IMR-90 (cell line): Measurements from ENCODE around the gene EOLA2. TPM values are rescaled to one million over a fixed set of nuclear protein-coding genes. Genes with fewer than 3 reads are reported as not detected.
"Not testable (repeated sequence)": the region's sequence is repeated elsewhere in the genome, so short reads cannot be mapped to it uniquely, and the experiment has no call there.

ENCODE experiments used
- ATAC-seq: fragments of 200-7000 bp; cut with Tn5 transposase; 2 replicates; pipeline ENCODE4 v1.9.1; 2020; ENCODE audit warnings: low read depth, mild to moderate bottlenecking, moderate library complexity
- BruUV-seq: library from RNA; stranded (reverse); fragments of 400-500 nt; replicated peaks from 2 replicates; lab custom pipeline; 2021; lab: Mats Ljungman, UMichigan
- CTCF ChIA-PET: fragments of 300-600 bp; formaldehyde crosslinking; extraction: SDS; loops from one replicate; lab custom pipeline; 2021; ENCODE audit warnings: antibody characterized with exemption; lab: Yijun Ruan, JAX
- POLR2A ChIA-PET: fragments of 300-600 bp; sonication (Branson Sonifier 250); formaldehyde crosslinking; loops from one replicate; lab custom pipeline; 2022; ENCODE audit warnings: antibody characterized with exemption; ENCODE audit not compliant: unreplicated experiment; lab: Charles Lee
- DNase-seq: peaks from one replicate; pipeline ENCODE4 v3.0.0; 2013
- H2AFZ ChIP-seq: replicated peaks from 2 replicates; pipeline ENCODE3; 2013; ENCODE audit warnings: low read length, mild to moderate bottlenecking; ENCODE audit not compliant: poor library complexity
- H2AK5ac ChIP-seq: 2 replicates; pipeline ENCODE4 v1.6.1; 2013; ENCODE audit warnings: low read depth, low read length, inconsistent platforms
- H2AK9ac ChIP-seq: replicated peaks from 2 replicates; pipeline ENCODE3; 2013; ENCODE audit warnings: mild to moderate bottlenecking, low read depth, low read length, moderate library complexity; ENCODE audit not compliant: poor library complexity
- H2BK120ac ChIP-seq: 2 replicates; pipeline ENCODE4 v1.6.1; 2013; ENCODE audit warnings: low read depth, low read length, inconsistent platforms
- H2BK15ac ChIP-seq: 3 replicates; pipeline ENCODE4 v1.6.1; 2013; ENCODE audit warnings: low read depth, low read length, inconsistent platforms
- H2BK20ac ChIP-seq: 2 replicates; pipeline ENCODE4 v1.6.1; 2013; ENCODE audit warnings: low read depth, mild to moderate bottlenecking, inconsistent platforms, low read length, moderate library complexity
- H2BK5ac ChIP-seq: 2 replicates; pipeline ENCODE4 v1.6.1; 2013; ENCODE audit warnings: mild to moderate bottlenecking, low read depth, low read length, inconsistent platforms; ENCODE audit not compliant: poor library complexity, severe bottlenecking
- H3K14ac ChIP-seq: replicated peaks from 2 replicates; pipeline ENCODE4 v1.6.1; 2013; ENCODE audit warnings: low read depth, low read length, inconsistent platforms
- H3K18ac ChIP-seq: 2 replicates; pipeline ENCODE4 v1.6.1; 2013; ENCODE audit warnings: low read depth, low read length, control low read depth
- H3K23ac ChIP-seq: 2 replicates; pipeline ENCODE4 v1.6.1; 2013; ENCODE audit warnings: low read depth, low read length, inconsistent platforms
- H3K27ac ChIP-seq: 2 replicates; pipeline ENCODE4 v1.5.1; 2013; ENCODE audit warnings: mild to moderate bottlenecking, control low read depth, low read length; ENCODE audit not compliant: insufficient read depth
- H3K27me3 ChIP-seq: 2 replicates; pipeline ENCODE4 v1.6.1; 2013; ENCODE audit warnings: low read length; ENCODE audit not compliant: control insufficient read depth, insufficient read depth
- H3K36me3 ChIP-seq: 2 replicates; pipeline ENCODE4 v1.6.1; 2013; ENCODE audit warnings: low read length, mixed read lengths; ENCODE audit not compliant: control insufficient read depth, insufficient read depth
- H3K4ac ChIP-seq: 2 replicates; pipeline ENCODE4 v1.6.1; 2013; ENCODE audit warnings: low read depth, low read length, inconsistent platforms
- H3K4me1 ChIP-seq: 2 replicates; pipeline ENCODE4 v1.6.1; 2013; ENCODE audit warnings: low read length, mixed read lengths; ENCODE audit not compliant: control insufficient read depth, insufficient read depth
- H3K4me2 ChIP-seq: 2 replicates; pipeline ENCODE4 v1.6.1; 2013; ENCODE audit warnings: low read depth, mild to moderate bottlenecking, control low read depth, low read length, moderate library complexity
- H3K4me3 ChIP-seq: 2 replicates; pipeline ENCODE4 v1.5.1; 2013; ENCODE audit warnings: low read depth, mild to moderate bottlenecking, control low read depth, low read length, moderate library complexity; ENCODE audit not compliant: insufficient read depth
- H3K56ac ChIP-seq: 2 replicates; pipeline ENCODE4 v1.6.1; 2013; ENCODE audit warnings: low read length, inconsistent platforms; ENCODE audit not compliant: insufficient read depth; ENCODE audit errors: extremely low read depth
- H3K79me1 ChIP-seq, 2 experiments: 2 replicates each; pipeline ENCODE4 v1.6.1; 2013; ENCODE audit warnings: low read length in 2 of 2, inconsistent platforms in 1 of 2, low read depth in 1 of 2
- H3K9ac ChIP-seq: 2 replicates; pipeline ENCODE4 v1.6.1; 2013; ENCODE audit warnings: low read depth, low read length, control low read depth
- H3K9me1 ChIP-seq: 2 replicates; pipeline ENCODE4 v1.6.1; 2013; ENCODE audit warnings: low read length, inconsistent platforms; ENCODE audit not compliant: insufficient read depth
- H3K9me3 ChIP-seq: 2 replicates; pipeline ENCODE4 v1.6.1; 2013; ENCODE audit warnings: low read length; ENCODE audit not compliant: control insufficient read depth, insufficient read depth
- H4K20me1 ChIP-seq: 2 replicates; pipeline ENCODE4 v1.6.1; 2013; ENCODE audit warnings: low read length, inconsistent platforms; ENCODE audit not compliant: insufficient read depth
- H4K5ac ChIP-seq: 2 replicates; pipeline ENCODE4 v1.6.1; 2013; ENCODE audit warnings: mild to moderate bottlenecking, low read depth, low read length, control low read depth
- H4K8ac ChIP-seq, 2 experiments: 2 replicates each; pipeline ENCODE4 v1.6.1; 2013; ENCODE audit warnings: low read depth in 2 of 2, low read length in 2 of 2, control low read depth in 1 of 2, inconsistent platforms in 1 of 2
- H4K91ac ChIP-seq: 2 replicates; pipeline ENCODE4 v1.6.1; 2013; ENCODE audit warnings: low read depth, low read length, inconsistent platforms; ENCODE audit not compliant: insufficient read depth
- CTCF ChIP-seq: conservative IDR thresholded peaks from 2 replicates; pipeline ENCODE4 v1.5.1; 2012; ENCODE audit warnings: mild to moderate bottlenecking, low read depth, low read length, improper control_type of control experiment
- RAD21 ChIP-seq: IDR thresholded peaks from 2 replicates; pipeline ENCODE4 v1.6.1; 2012; ENCODE audit warnings: low read length, improper control_type of control experiment
- SMC3 ChIP-seq: fragments of 150-350 bp; IDR thresholded peaks from 2 replicates; pipeline ENCODE4 v1.6.1; 2016; ENCODE audit warnings: low read depth, mild to moderate bottlenecking, antibody characterized with exemption, low read length, moderate library complexity
- WGBS, 2 experiments: methylation state at CpG; one replicate each; pipeline versions ENCODE4 v1.1.5 to v1.1.7; 2013; ENCODE audit warnings: missing lambda C conversion rate in 2 of 2; ENCODE audit not compliant: insufficient read length in 1 of 2; ENCODE audit errors: extremely low coverage in 2 of 2; 5-methylcytosine and 5-hydroxymethylcytosine counted together
- dilution Hi-C: fragments of 300-500 bp; cut with HindIII; formaldehyde crosslinking; loops from one replicate; pipeline ENCODE4 v1.14.3; 2018; ENCODE audit warnings: low sequenced_read_pairs; ENCODE audit not compliant: unreplicated experiment
- in situ Hi-C: fragments of 300-500 bp; cut with MboI; formaldehyde crosslinking; loops from 3 replicates; pipeline ENCODE4 v1.14.3; 2019; ENCODE audit warnings: low sequenced_read_pairs, inconsistent platforms, mixed read lengths
- intact Hi-C: fragments of 100-400 bp; cut with micrococcal nuclease; formaldehyde crosslinking; loops from 2 replicates; pipeline ENCODE4 v1.10.0; 2022
- polyA plus RNA-seq, 3 experiments: library from polyadenylated mRNA; depleted of rRNA; stranded (reverse); fragments of >200 nt; gene quantifications; 2 replicates each; pipeline ENCODE4 v1.2.3, GENCODE V29; 2012; ENCODE audit warnings: low replicate concordance in 1 of 3
- total RNA-seq: library from RNA; depleted of rRNA; stranded (reverse); fragments of >200 nt; gene quantifications from 2 replicates; pipeline ENCODE4 v1.2.3, GENCODE V29; 2012

The EOLA2 gene
- total and polyA plus RNA-seq, 2 of the 4 experiments (the other 2 are of a cell fraction): 23.7 to 46.5 TPM

- H3K27ac ChIP-seq, H4K20me1 ChIP-seq, H2BK15ac ChIP-seq, H3K4ac ChIP-seq, ATAC-seq, H3K56ac ChIP-seq, H3K14ac ChIP-seq, H3K27me3 ChIP-seq, intact Hi-C loops, H2AK9ac ChIP-seq, H3K9me1 ChIP-seq, H2AK5ac ChIP-seq, H4K5ac ChIP-seq, POLR2A ChIA-PET, H4K91ac ChIP-seq, H2BK120ac ChIP-seq, H3K23ac ChIP-seq, H3K9me3 ChIP-seq, H3K4me1 ChIP-seq, H2BK5ac ChIP-seq, in situ Hi-C loops, H3K79me1 ChIP-seq, DNase-seq, H3K4me3 ChIP-seq, dilution Hi-C loops, BruUV-seq, H3K9ac ChIP-seq, H3K18ac ChIP-seq, H2BK20ac ChIP-seq, H3K36me3 ChIP-seq: not testable (repeated sequence)
- Histone ChIP-seq H3K4me2 (peak overlapping the region; percentile 27; the same call in 1 of the 2 replicates), H4K8ac (0 out of 4 replicates have a peak overlapping the region, but pooled peaks of 1 of the 2 experiments have one; percentile 33), H2AFZ (peak overlapping the region; percentile 51)
- 13% methylated on average over 5 of the region's 11 CpGs; no CpG with 5 or more reads in 1 of the 2 experiments for WGBS, 2 experiments
- TF ChIP-seq SMC3 (peak; percentile 57), CTCF (peak; percentile 57), RAD21 (peak; percentile 49)
- CTCF ChIA-PET: interaction anchor here (0.6 to 0.8 kb wide), 3 partner anchors 10 to 543 kb away, joined by 3 to 4 read pairs (median 3); no protein-coding TSS in a partner anchor
Measured at GRCh38 chrX:149940674-149941024, 2.4 kb upstream of the EOLA2 start.
